Right atrium auricular region (tissue), 2 donors: ENCODE results near the gene SUPV3L1. TPM values are rescaled to one million over a fixed set of nuclear protein-coding genes. Genes with fewer than 3 reads are reported as not detected.
"Not testable (repeated sequence)": the region's sequence is repeated elsewhere in the genome, so short reads cannot be mapped to it uniquely, and the experiment has no call there.

Source experiments
- DNase-seq: peaks from one replicate; pipeline ENCODE4 v3.0.0-alpha.2; 2019; ENCODE audit warnings: low spot score
- H3K27ac ChIP-seq, 2 donors: fragments of 200-600 bp; sonication (generic); 1 replicate in 1 of 2; 2 replicates in 1 of 2; pipeline ENCODE4 v1.5.1; 2016 to 2019
- H3K27me3 ChIP-seq, 2 donors: fragments of 200-600 bp; sonication (generic); one replicate each; pipeline versions ENCODE4 v1.5.1 to v1.6.0; 2017 to 2019
- H3K36me3 ChIP-seq: fragments of 200-600 bp; sonication (generic); one replicate; pipeline ENCODE4 v1.5.1; 2016
- H3K4me1 ChIP-seq, 2 donors: fragments of 200-600 bp; sonication (generic); one replicate each; pipeline versions ENCODE4 v1.5.1 to v1.6.0; 2017 to 2019
- H3K4me3 ChIP-seq, 2 donors: fragments of 200-600 bp; sonication (generic); 1 replicate in 1 of 2; 2 replicates in 1 of 2; pipeline ENCODE4 v1.5.1; 2017 to 2019; ENCODE audit warnings: mild to moderate bottlenecking in 1 of 2, moderate library complexity in 1 of 2
- H3K9me3 ChIP-seq, 2 donors: fragments of 200-600 bp; sonication (generic); one replicate each; pipeline ENCODE4 v1.5.1; 2019
- total RNA-seq, 2 donors: library from RNA; depleted of rRNA; stranded (reverse); fragments of >200 nt; gene quantifications; one replicate each; pipeline ENCODE4 v1.1.0, GENCODE V29; 2016
- TF ChIP-seq, protein P1 (sequence below), 2 donors: fragments of 200-600 bp; sonication (generic); IDR thresholded peaks; one replicate each; pipeline ENCODE4 v1.5.1; 2019; ENCODE audit warnings: antibody characterized with exemption in 2 of 2

Gene SUPV3L1
- total RNA-seq, 2 donors from 2014 or later, result 20.8 to 27.2 TPM

GRCh38 chr10:69246581-69247312 lies 66.7 kb downstream of the SUPV3L1 start:
- Histone ChIP-seq H3K4me3 (no peak overlapping the region), H3K27ac (no peak overlapping the region), H3K27me3 (no peaks in the 10 kb centered on the region), H3K36me3 (no peaks in the 10 kb centered on the region), H3K9me3 (no peaks in the 10 kb centered on the region), H3K4me1 (no peaks in the 10 kb centered on the region)
- TF ChIP-seq, protein P1, sequence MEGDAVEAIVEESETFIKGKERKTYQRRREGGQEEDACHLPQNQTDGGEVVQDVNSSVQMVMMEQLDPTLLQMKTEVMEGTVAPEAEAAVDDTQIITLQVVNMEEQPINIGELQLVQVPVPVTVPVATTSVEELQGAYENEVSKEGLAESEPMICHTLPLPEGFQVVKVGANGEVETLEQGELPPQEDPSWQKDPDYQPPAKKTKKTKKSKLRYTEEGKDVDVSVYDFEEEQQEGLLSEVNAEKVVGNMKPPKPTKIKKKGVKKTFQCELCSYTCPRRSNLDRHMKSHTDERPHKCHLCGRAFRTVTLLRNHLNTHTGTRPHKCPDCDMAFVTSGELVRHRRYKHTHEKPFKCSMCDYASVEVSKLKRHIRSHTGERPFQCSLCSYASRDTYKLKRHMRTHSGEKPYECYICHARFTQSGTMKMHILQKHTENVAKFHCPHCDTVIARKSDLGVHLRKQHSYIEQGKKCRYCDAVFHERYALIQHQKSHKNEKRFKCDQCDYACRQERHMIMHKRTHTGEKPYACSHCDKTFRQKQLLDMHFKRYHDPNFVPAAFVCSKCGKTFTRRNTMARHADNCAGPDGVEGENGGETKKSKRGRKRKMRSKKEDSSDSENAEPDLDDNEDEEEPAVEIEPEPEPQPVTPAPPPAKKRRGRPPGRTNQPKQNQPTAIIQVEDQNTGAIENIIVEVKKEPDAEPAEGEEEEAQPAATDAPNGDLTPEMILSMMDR (IDR thresholded peaks at IDR 0.05), result no peak
- no peak for DNase-seq

DNA sequence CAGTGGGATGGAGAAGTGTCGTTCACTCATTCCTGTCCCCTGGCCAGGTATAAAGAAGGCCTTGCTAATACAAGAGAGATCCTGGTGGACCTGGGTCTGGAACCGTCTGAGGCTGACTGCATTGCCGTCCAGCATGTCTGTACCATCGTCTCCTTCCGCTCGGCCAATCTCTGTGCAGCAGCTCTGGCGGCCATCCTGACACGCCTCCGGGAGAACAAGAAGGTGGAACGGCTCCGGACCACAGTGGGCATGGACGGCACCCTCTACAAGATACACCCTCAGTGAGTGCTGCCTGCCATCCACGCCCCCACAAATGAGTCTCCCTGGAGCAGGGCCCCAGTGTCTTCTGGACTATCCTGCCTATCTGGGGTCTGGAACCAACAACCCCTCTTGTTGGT lies 67.3 kb downstream of the SUPV3L1 start:
- no peak for DNase-seq
- no peak overlapping the region for H3K27ac ChIP-seq
- H3K9me3 ChIP-seq, result no peaks in the 10 kb centered on the region
- TF ChIP-seq, protein P1 (IDR thresholded peaks at IDR 0.05), result no peak
- H3K27me3 ChIP-seq, result no peaks in the 10 kb centered on the region
- no peak overlapping the region for H3K4me3 ChIP-seq
- H3K36me3 ChIP-seq, result no peaks in the 10 kb centered on the region
- no peaks in the 10 kb centered on the region for H3K4me1 ChIP-seq

- TF ChIP-seq, protein P1 (IDR thresholded peaks at IDR 0.05), result no peak
- DNase-seq, result no peak
- Histone ChIP-seq H3K4me3 (no peak overlapping the region), H3K9me3 (no peaks in the 10 kb centered on the region), H3K4me1 (no peaks in the 10 kb centered on the region), H3K36me3 (no peaks in the 10 kb centered on the region), H3K27ac (no peak overlapping the region), H3K27me3 (no peaks in the 10 kb centered on the region)
Observed at GRCh38 chr10:69248117-69248730, 68.2 kb downstream of the SUPV3L1 start.

- Histone ChIP-seq H3K27me3 (no peaks in the 10 kb centered on the region), H3K27ac (no peak overlapping the region), H3K9me3 (no peaks in the 10 kb centered on the region), H3K36me3 (no peaks in the 10 kb centered on the region), H3K4me3 (no peak overlapping the region), H3K4me1 (no peaks in the 10 kb centered on the region)
- TF ChIP-seq, protein P1 (IDR thresholded peaks at IDR 0.05), result no peak
- no peak for DNase-seq
Observed at GRCh38 chr10:69250041-69250440, 70.0 kb downstream of the SUPV3L1 start.

DNA sequence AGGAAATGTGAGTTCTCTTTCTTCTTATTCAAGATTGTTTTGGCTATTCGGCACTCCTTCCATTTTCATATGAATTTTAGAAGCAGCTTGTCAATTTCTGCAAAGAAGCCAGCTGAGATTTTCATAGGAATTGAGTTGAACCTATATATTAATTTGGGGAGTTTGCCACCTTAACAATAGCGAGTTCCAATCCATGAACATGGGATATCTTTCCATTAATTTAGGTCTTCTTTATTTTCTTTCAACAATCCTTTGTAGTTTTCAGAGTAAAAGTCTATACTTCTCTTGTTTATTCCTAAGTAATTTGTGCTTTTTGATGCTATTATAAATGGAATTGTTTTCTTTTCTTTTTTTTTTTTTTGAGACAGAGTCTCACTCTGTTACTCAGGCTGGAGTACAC lies 71.4 kb downstream of the SUPV3L1 start:
- H3K4me3 ChIP-seq, H3K9me3 ChIP-seq, H3K4me1 ChIP-seq, H3K36me3 ChIP-seq, H3K27ac ChIP-seq, H3K27me3 ChIP-seq, DNase-seq: not testable (repeated sequence)

DNA sequence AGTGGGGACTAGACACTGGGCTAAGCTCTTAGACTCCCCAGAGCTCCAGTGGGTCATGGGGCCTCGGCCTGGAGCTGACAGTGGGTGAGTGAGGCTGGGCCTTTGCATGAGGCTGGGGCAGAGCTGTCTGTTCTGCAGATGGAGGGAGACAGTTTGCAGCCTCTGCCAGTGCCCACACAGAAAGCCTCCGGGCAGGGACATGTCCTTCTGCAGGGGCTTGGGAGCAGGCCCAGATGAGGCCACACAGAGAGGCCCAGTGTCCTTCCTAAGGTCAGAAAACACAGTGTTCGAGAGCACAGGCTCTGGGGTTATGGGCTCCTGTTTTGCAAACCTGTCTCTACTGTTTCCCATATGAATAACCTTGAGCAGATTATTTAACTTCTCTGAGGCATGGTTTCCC lies 73.1 kb downstream of the SUPV3L1 start:
- no peak overlapping the region for H3K27ac ChIP-seq
- no peaks in the 10 kb centered on the region for H3K36me3 ChIP-seq
- TF ChIP-seq, protein P1 (IDR thresholded peaks at IDR 0.05), result no peak

More for the DNA sequence above, 73.1 kb downstream of the SUPV3L1 start:
- no peak overlapping the region for H3K4me3 ChIP-seq
- DNase-seq, result no peak
- H3K4me1 ChIP-seq, result no peaks in the 10 kb centered on the region
- H3K27me3 ChIP-seq, result no peaks in the 10 kb centered on the region
- H3K9me3 ChIP-seq, result no peaks in the 10 kb centered on the region
